ENCODE results near the gene ATRX.
A peak's percentile ranks its signal among the peaks of the same experiment; 100 is the strongest.

The ATRX gene

DNA sequence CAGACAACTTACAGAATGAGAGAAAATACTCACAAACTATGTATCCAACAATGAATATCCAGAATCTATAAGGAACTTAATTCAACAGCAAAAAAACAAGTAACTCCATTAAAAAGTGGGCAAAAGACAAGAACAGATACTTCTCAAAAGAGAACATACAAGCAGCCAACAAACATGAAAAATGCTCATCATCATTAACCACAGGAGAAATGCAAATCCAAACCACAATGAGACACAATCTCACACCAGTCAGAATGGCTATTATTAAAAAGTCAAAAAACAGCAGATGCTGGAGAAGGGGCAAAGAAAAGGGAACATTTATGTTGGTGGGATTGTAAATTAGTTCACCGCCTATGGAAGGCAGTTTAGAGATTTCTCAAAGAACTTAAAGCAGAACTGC is 188.5 kb downstream of the ATRX start:
- DNase-seq (ENCODE audit: low read depth), result peak; percentile 7
- H3K4me3 ChIP-seq (ENCODE audit: control insufficient read depth, low read depth, low read length), result no peak overlapping the region
- TF ChIP-seq, protein P1, sequence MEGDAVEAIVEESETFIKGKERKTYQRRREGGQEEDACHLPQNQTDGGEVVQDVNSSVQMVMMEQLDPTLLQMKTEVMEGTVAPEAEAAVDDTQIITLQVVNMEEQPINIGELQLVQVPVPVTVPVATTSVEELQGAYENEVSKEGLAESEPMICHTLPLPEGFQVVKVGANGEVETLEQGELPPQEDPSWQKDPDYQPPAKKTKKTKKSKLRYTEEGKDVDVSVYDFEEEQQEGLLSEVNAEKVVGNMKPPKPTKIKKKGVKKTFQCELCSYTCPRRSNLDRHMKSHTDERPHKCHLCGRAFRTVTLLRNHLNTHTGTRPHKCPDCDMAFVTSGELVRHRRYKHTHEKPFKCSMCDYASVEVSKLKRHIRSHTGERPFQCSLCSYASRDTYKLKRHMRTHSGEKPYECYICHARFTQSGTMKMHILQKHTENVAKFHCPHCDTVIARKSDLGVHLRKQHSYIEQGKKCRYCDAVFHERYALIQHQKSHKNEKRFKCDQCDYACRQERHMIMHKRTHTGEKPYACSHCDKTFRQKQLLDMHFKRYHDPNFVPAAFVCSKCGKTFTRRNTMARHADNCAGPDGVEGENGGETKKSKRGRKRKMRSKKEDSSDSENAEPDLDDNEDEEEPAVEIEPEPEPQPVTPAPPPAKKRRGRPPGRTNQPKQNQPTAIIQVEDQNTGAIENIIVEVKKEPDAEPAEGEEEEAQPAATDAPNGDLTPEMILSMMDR (conservative IDR thresholded peaks at IDR 0.05; ENCODE audit: control insufficient read depth, insufficient read depth, low read depth, low read length), result no peak

- TF ChIP-seq, protein P1 (conservative IDR thresholded peaks at IDR 0.05; ENCODE audit: control insufficient read depth, insufficient read depth, low read depth, low read length), result peak; percentile 44
- no peak overlapping the region for H3K4me3 ChIP-seq (ENCODE audit: control insufficient read depth, low read depth, low read length)
Measured at GRCh38 chrX:77597090-77597489, 188.9 kb downstream of the ATRX start.

DNA sequence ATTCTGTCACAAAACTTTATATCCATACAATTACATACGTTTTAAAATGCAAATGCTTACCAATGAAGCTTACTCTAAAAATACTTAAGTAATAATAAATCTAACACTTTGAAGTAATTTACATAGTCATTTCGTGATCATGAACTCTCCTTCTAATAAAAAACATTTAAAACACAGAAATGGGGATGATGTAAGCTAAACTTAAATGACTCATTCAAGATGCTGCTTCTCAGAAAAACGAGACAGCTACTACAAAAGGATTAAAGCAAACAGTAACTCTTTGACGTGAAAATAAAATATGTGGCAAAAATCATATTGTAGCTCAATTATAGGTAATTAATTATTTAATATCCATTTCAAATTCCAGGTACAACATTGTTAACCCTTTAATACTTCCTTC is 190.2 kb downstream of the ATRX start:
- peak; percentile 26 for DNase-seq (ENCODE audit: low read depth)
- no peak overlapping the region for H3K4me3 ChIP-seq (ENCODE audit: control insufficient read depth, low read depth, low read length)
- TF ChIP-seq, protein P1 (conservative IDR thresholded peaks at IDR 0.05; ENCODE audit: control insufficient read depth, insufficient read depth, low read depth, low read length), result no peak

More at GRCh38 chrX:77597090-77597489, 188.9 kb downstream of the ATRX start:
- peak; percentile 57 for DNase-seq (ENCODE audit: low read depth)

DNA sequence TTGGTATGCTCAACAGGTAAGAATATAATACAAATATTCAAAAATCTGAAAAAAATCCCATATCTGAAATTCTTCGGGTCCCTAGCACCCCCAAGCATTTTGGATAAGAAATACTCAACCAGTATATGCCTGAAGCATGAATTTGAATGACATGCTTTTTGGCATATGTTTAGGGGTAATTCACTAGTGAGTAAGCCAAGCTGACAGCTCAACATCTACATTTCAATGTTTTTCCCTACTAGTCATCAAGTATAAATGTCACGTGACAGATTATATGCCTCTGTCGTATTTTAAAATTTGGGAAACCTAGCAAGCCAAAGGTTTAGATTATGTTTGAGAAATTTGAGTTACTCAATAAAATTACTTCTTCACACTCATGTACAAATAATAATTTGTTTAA is 213.7 kb downstream of the ATRX start:
- no peak overlapping the region for H3K4me3 ChIP-seq (ENCODE audit: control insufficient read depth, low read depth, low read length)
- TF ChIP-seq, protein P1 (conservative IDR thresholded peaks at IDR 0.05; ENCODE audit: control insufficient read depth, insufficient read depth, low read depth, low read length), result no peak
- DNase-seq (ENCODE audit: low read depth), result peak; percentile 50

DNA sequence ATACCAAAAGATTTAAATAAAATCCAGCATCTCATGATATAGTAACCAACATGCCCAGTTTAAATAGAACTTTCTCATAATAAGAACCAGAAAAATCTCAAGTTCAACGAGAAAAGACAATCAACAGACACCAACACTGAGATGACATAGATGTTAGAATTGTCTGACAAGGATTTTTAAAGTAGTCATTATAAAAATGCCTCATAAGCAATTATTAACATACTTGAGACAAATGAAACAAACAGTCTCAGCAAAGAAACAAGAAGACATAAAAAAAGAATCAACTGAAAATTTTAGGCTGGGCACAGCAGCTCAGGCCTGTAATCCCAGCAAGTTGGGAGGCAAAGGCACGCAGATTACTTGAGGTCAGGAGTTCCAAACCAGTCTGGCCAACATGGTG is 220.7 kb downstream of the ATRX start:
- DNase-seq (ENCODE audit: low read depth), result no peak
- no peak overlapping the region for H3K4me3 ChIP-seq (ENCODE audit: control insufficient read depth, low read depth, low read length)
- TF ChIP-seq, protein P1 (conservative IDR thresholded peaks at IDR 0.05; ENCODE audit: control insufficient read depth, insufficient read depth, low read depth, low read length), result no peak

GRCh38 chrX:77564823-77565222 is 221.2 kb downstream of the ATRX start:
- no peak overlapping the region for H3K4me3 ChIP-seq (ENCODE audit: control insufficient read depth, low read depth, low read length)
- TF ChIP-seq, protein P1 (conservative IDR thresholded peaks at IDR 0.05; ENCODE audit: control insufficient read depth, insufficient read depth, low read depth, low read length), result no peak
- DNase-seq (ENCODE audit: low read depth), result peak; percentile 25

- H3K4me3 ChIP-seq (ENCODE audit: control insufficient read depth, low read depth, low read length), result no peak overlapping the region
- TF ChIP-seq, protein P1 (conservative IDR thresholded peaks at IDR 0.05; ENCODE audit: control insufficient read depth, insufficient read depth, low read depth, low read length), result no peak
- no peak for DNase-seq (ENCODE audit: low read depth)
Measured at GRCh38 chrX:77561372-77561771, 224.6 kb downstream of the ATRX start.
